ENCODE results near the gene NPEPL1. TPM values are rescaled to one million over a fixed set of nuclear protein-coding genes. Genes with fewer than 3 reads are reported as not detected.

Gene NPEPL1
- total and polyA plus RNA-seq, 2 of the 8 experiments (the other 6 are each of a cell fraction or from before 2014, with no cell fraction given), result 12.4 to 26.8 TPM

- Histone ChIP-seq H2BK15ac (ENCODE audit: low read length) (0 out of 2 replicates have a peak overlapping the region, but pooled peaks have one; percentile 53), H3K79me2 (ENCODE audit: control insufficient read depth in 1 of 2, insufficient read depth in 2 of 2, low read length in 2 of 2) (no peaks in the 10 kb centered on the region; a peak in 1 of 4 replicates), H3K23me2 (ENCODE audit: low read depth, low read length) (peaks cover 4% of the 10 kb centered on the region; the same call in 1 of the 2 replicates), H4K5ac (ENCODE audit: insufficient read length, low read depth, low read length) (peak overlapping the region; percentile 20), H3K18ac (ENCODE audit: extremely low read depth, low read length) (no peak overlapping the region; the same call in 1 of the 2 replicates), H3K56ac (replicated peaks; ENCODE audit: insufficient read length, low read depth, low read length) (no peak overlapping the region), H3K14ac (ENCODE audit: insufficient read length) (no peak overlapping the region), H2BK20ac (ENCODE audit: low read length) (peak overlapping the region; percentile 64; the same call in 1 of the 2 replicates), H3K4ac (replicated peaks; ENCODE audit: insufficient read length, low read depth, low read length) (no peak overlapping the region), H3K79me1 (ENCODE audit: low read depth, low read length) (0 out of 2 replicates have a peak, but pooled peaks cover 4% of the 10 kb centered on the region), H3K4me2 (ENCODE audit: insufficient read depth in 1 of 2, low read depth in 2 of 2, low read length in 2 of 2) (no peak overlapping the region), H4K8ac (ENCODE audit: extremely low read depth, insufficient read depth, low read length) (0 out of 2 replicates have a peak overlapping the region, but pooled peaks have one; percentile 9), H2AK5ac (ENCODE audit: low read depth, low read length) (peak overlapping the region; percentile 75; the same call in 1 of the 2 replicates), H2BK120ac (replicated peaks; ENCODE audit: low read depth, low read length) (no peak overlapping the region), H3K9ac (replicated peaks in 1 of 4; ENCODE audit: extremely low read depth in 1 of 4, low read depth in 3 of 4, low read length in 3 of 4) (0 out of 7 replicates have a peak overlapping the region, but pooled peaks of 1 of the 4 experiments have one; percentile 11), H3K23ac (ENCODE audit: insufficient read length) (no peak overlapping the region), H3K36me3 (ENCODE audit: control insufficient read depth in 2 of 4, insufficient read depth in 4 of 4, low read length in 3 of 4) (peaks cover 4 to 25% (median 8%) of the 10 kb centered on the region in 4 experiments; a peak in 7 of 8 replicates), H4K91ac (replicated peaks; ENCODE audit: insufficient read length, low read length) (no peak overlapping the region), H4K20me1 (replicated peaks in 1 of 2; ENCODE audit: control insufficient read depth in 1 of 2, insufficient read depth in 2 of 2, low read length in 2 of 2) (peaks cover 3 to 8% of the 10 kb centered on the region in 2 experiments), H3K9me3 (ENCODE audit: insufficient read depth in 2 of 2, low read depth in 1 of 2, low read length in 1 of 2) (no peaks in the 10 kb centered on the region), H3K27me3 (replicated peaks in 1 of 4; ENCODE audit: control insufficient read depth in 3 of 4, extremely low read depth in 1 of 4, insufficient read depth in 3 of 4, low read length in 3 of 4) (no peaks in the 10 kb centered on the region), H3K27ac (ENCODE audit: low read depth, low read length) (no peak overlapping the region), H3K4me3 (ENCODE audit: extremely low read depth in 1 of 4, insufficient read depth in 2 of 4, low read depth in 3 of 4, low read length in 4 of 4) (no peak overlapping the region), H3K4me1 (replicated peaks in 1 of 4; ENCODE audit: control insufficient read depth in 3 of 4, insufficient read depth in 4 of 4, low read length in 3 of 4) (peaks cover 3 to 23% (median 14%) of the 10 kb centered on the region in 4 experiments), H2AFZ (ENCODE audit: low read length) (no peak overlapping the region), H2BK5ac (ENCODE audit: low read depth, low read length) (peak overlapping the region; percentile 67; the same call in 1 of the 2 replicates), H2BK12ac (ENCODE audit: low read depth, low read length) (peak overlapping the region; percentile 18; the same call in 1 of the 2 replicates)
- CTCF ChIA-PET (ENCODE audit: partially characterized antibody), result interaction anchor here (0.8 to 3.2 kb wide), 5 partner anchors 11 to 215 kb away, joined by 3 to 8 read pairs (median 5); partner anchors contain the start of gene STX16
- DNase-seq (ENCODE audit: low read depth in 1 of 2, low spot score in 2 of 2) (no peak), FAIRE-seq (no peak)
- POLR2A ChIA-PET (ENCODE audit: partially characterized antibody), result interaction anchor here (0.8 to 16.8 kb wide), 12 partner anchors 10 to 183 kb away, joined by 3 to 188 read pairs (median 4); partner anchors contain the start of gene STX16
- 89% methylated on average over 10 of the region's 10 CpGs; no CpG with 5 or more reads in 1 of the 2 experiments for WGBS, 2 experiments (ENCODE audit: extremely low coverage in 1 of 2, insufficient coverage in 1 of 2, insufficient read length in 1 of 2, insufficient replicate concordance in 2 of 2, low coverage in 1 of 2, low lambda C conversion rate in 2 of 2, missing lambda C conversion rate in 1 of 2)
- TF ChIP-seq SUZ12 (IDR thresholded peaks at IDR 0.05; ENCODE audit: low read length) (no peak), NRF1 (IDR thresholded peaks at IDR 0.05; ENCODE audit: low read depth, low read length) (no peak), SP1 (IDR thresholded peaks at IDR 0.05; ENCODE audit: low read depth, low read length) (no peak), POLR2AphosphoS5 (IDR thresholded peaks at IDR 0.05; ENCODE audit: low read depth, low read length) (no peak), FOSL1 (IDR thresholded peaks at IDR 0.05; ENCODE audit: insufficient read depth, low read depth, low read length) (no peak), RNF2 (IDR thresholded peaks at IDR 0.05; ENCODE audit: borderline replicate concordance, low read depth, low read length, missing control alignments, poor library complexity, severe bottlenecking) (no peak), SRF (IDR thresholded peaks at IDR 0.05; ENCODE audit: low read depth, low read length) (no peak), RBBP5 (IDR thresholded peaks at IDR 0.05; ENCODE audit: borderline replicate concordance, low read depth, low read length) (no peak), CTCF (IDR thresholded peaks at IDR 0.05; ENCODE audit: control extremely low read depth in 1 of 3, insufficient read depth in 1 of 3, low read depth in 1 of 3, low read length in 3 of 3) (no peak)
These were observed 3.9 kb downstream of the NPEPL1 start for GRCh38 chr20:58696411-58696961.

Data from H1 (cell line).